GM12891 (cell line): Measurements from ENCODE around the gene PPARG.

Source experiments
- DNase-seq: peaks from one replicate; pipeline ENCODE4 v3.0.0; 2011; ENCODE audit warnings: low spot score; ENCODE audit not compliant: insufficient read length
- FAIRE-seq: peaks from 2 replicates; lab custom pipeline; 2011; peaks lifted over from hg19 to GRCh38; lab: Jason Lieb, UNC
- PAX5 ChIP-seq: IDR thresholded peaks from 2 replicates; pipeline ENCODE4 v1.6.1; 2011; ENCODE audit warnings: low read length, moderate library complexity, mild to moderate bottlenecking; ENCODE audit not compliant: insufficient read depth, severe bottlenecking
- POLR2A ChIP-seq: IDR thresholded peaks from 2 replicates; pipeline ENCODE4 v1.6.1; 2011; ENCODE audit warnings: low read depth, low read length, control low read depth
- POLR2AphosphoS5 ChIP-seq: IDR thresholded peaks from 2 replicates; pipeline ENCODE4 v1.6.1; 2011; ENCODE audit warnings: low read depth, low read length, control low read depth
- POU2F2 ChIP-seq: IDR thresholded peaks from 2 replicates; pipeline ENCODE4 v1.6.1; 2011; ENCODE audit warnings: low read depth, mild to moderate bottlenecking, control low read depth, low read length, moderate library complexity
- SPI1 ChIP-seq: IDR thresholded peaks from 2 replicates; pipeline ENCODE4 v1.6.1; 2011; ENCODE audit warnings: low read depth, low read length, control low read depth
- TAF1 ChIP-seq: IDR thresholded peaks from 2 replicates; pipeline ENCODE4 v1.6.1; 2011; ENCODE audit warnings: low read depth, low read length, control low read depth

Gene PPARG

GRCh38 chr3:12351145-12351544 lies 62.3 kb downstream of the PPARG start:
- no peak for DNase-seq
- no peak for FAIRE-seq
- TF ChIP-seq TAF1, result no peak
- no peak for TF ChIP-seq POLR2AphosphoS5
- no peak for TF ChIP-seq SPI1
- no peak for TF ChIP-seq POLR2A
- TF ChIP-seq PAX5, result no peak
- no peak for TF ChIP-seq POU2F2

- TF ChIP-seq SPI1, result no peak
- no peak for TF ChIP-seq TAF1
- TF ChIP-seq POU2F2, result no peak
- TF ChIP-seq PAX5, result no peak
- DNase-seq (no peak), FAIRE-seq (no peak)
These were observed 63.4 kb downstream of the PPARG start for GRCh38 chr3:12352253-12352652.

GRCh38 chr3:12352755-12353154 lies 63.9 kb downstream of the PPARG start:
- DNase-seq (no peak), FAIRE-seq (no peak)
- TF ChIP-seq PAX5, result no peak
- no peak for TF ChIP-seq SPI1
- no peak for TF ChIP-seq POLR2A
- no peak for TF ChIP-seq POU2F2
- no peak for TF ChIP-seq TAF1
- TF ChIP-seq POLR2AphosphoS5, result no peak

- no peak for FAIRE-seq
- no peak for TF ChIP-seq PAX5
- TF ChIP-seq SPI1, result no peak
- no peak for TF ChIP-seq POLR2A
- DNase-seq, result no peak
These were observed 65.1 kb downstream of the PPARG start for GRCh38 chr3:12353796-12354525.

- TF ChIP-seq POLR2AphosphoS5 (no peak), TAF1 (no peak), PAX5 (no peak), POU2F2 (no peak)
- FAIRE-seq, result no peak
- DNase-seq, result no peak
These were observed 67.3 kb downstream of the PPARG start for GRCh38 chr3:12356175-12356574.

- DNase-seq, result no peak
- FAIRE-seq, result no peak
- TF ChIP-seq POU2F2, result no peak
These were observed 68.1 kb downstream of the PPARG start for GRCh38 chr3:12356996-12357395.

- FAIRE-seq, result no peak
- DNase-seq, result no peak
- TF ChIP-seq POLR2A (no peak), PAX5 (no peak), POU2F2 (no peak), TAF1 (no peak), SPI1 (no peak), POLR2AphosphoS5 (no peak)
These were observed 68.6 kb downstream of the PPARG start for GRCh38 chr3:12357456-12357855.

- TF ChIP-seq POU2F2, result no peak
- TF ChIP-seq PAX5, result no peak
- TF ChIP-seq POLR2AphosphoS5, result no peak
- TF ChIP-seq TAF1, result no peak
- no peak for TF ChIP-seq POLR2A
- TF ChIP-seq SPI1, result no peak
- FAIRE-seq (no peak), DNase-seq (no peak)
These were observed 74.7 kb downstream of the PPARG start for GRCh38 chr3:12363397-12364195.

- no peak for FAIRE-seq
- DNase-seq, result no peak
- TF ChIP-seq SPI1 (no peak), POLR2AphosphoS5 (no peak), TAF1 (no peak)
These were observed 78.5 kb downstream of the PPARG start for GRCh38 chr3:12367346-12367745.

GRCh38 chr3:12369029-12369428 lies 80.2 kb downstream of the PPARG start:
- DNase-seq (no peak), FAIRE-seq (no peak)
- no peak for TF ChIP-seq POLR2AphosphoS5
- no peak for TF ChIP-seq PAX5
- TF ChIP-seq SPI1, result no peak
- no peak for TF ChIP-seq TAF1
- no peak for TF ChIP-seq POU2F2
- no peak for TF ChIP-seq POLR2A
